Sigmoid colon (tissue), 7 donors: Measurements from ENCODE around the gene BSDC1. TPM values are rescaled to one million over a fixed set of nuclear protein-coding genes. Genes with fewer than 3 reads are reported as not detected.

Experiments used
- DNase-seq: peaks from one replicate; pipeline ENCODE4 v3.0.0-alpha.2; 2019
- H3K27ac ChIP-seq, 4 donors: fragments of 200-600 bp; sonication (generic); one replicate each; pipeline ENCODE4 v1.5.1; 2016 to 2019; ENCODE audit warnings: mild to moderate bottlenecking in 1 of 4
- H3K27me3 ChIP-seq, 3 donors: fragments of 200-600 bp; sonication (generic); one replicate each; pipeline ENCODE4 v1.5.1; 2019; ENCODE audit warnings: mild to moderate bottlenecking in 1 of 3
- H3K36me3 ChIP-seq, 4 donors: fragments of 200-600 bp; sonication (generic); one replicate each; pipeline ENCODE4 v1.5.1; 2016 to 2019
- H3K4me1 ChIP-seq, 4 donors: fragments of 200-600 bp; sonication (generic); one replicate each; pipeline ENCODE4 v1.5.1; 2017 to 2019
- H3K4me3 ChIP-seq, 4 donors: fragments of 200-600 bp; sonication (generic); one replicate each; pipeline ENCODE4 v1.5.1; 2017 to 2019; ENCODE audit warnings: mild to moderate bottlenecking in 2 of 4, moderate library complexity in 1 of 4
- H3K9me3 ChIP-seq, 4 donors: fragments of 200-600 bp in 3 of 4; sonication (generic) in 3 of 4; one replicate each; pipeline versions ENCODE4 v1.5.1 to v1.6.1; 2013 to 2019
- EP300 ChIP-seq, 4 donors: sonication (generic); formaldehyde crosslinking; IDR thresholded peaks; one replicate each; pipeline ENCODE4 v1.6.1; 2017; ENCODE audit warnings: antibody characterized with exemption in 4 of 4
- POLR2A ChIP-seq, 2 donors: fragments of 450-650 bp; IDR thresholded peaks; one replicate each; pipeline ENCODE4 v1.6.1; 2016; ENCODE audit warnings: antibody characterized with exemption in 2 of 2, mild to moderate bottlenecking in 2 of 2, moderate library complexity in 2 of 2
- POLR2AphosphoS5 ChIP-seq, 4 donors: sonication (generic); formaldehyde crosslinking; IDR thresholded peaks; one replicate each; pipeline ENCODE4 v1.6.1; 2017; ENCODE audit warnings: antibody characterized with exemption in 4 of 4
- WGBS, 2 donors: extraction: QIAGEN DNeasy Blood & Tissue Kit; methylation state at CpG; one replicate each; pipeline ENCODE4 v1.1.7; 2013; 5-methylcytosine and 5-hydroxymethylcytosine counted together
- intact Hi-C: fragments of 100-400 bp; cut with DNase I; formaldehyde crosslinking; loops from one replicate; pipeline ENCODE4 v1.15.1; 2023
- polyA plus RNA-seq, 3 donors: library from polyadenylated mRNA; stranded (reverse); fragments of 200-250 nt; gene quantifications; one replicate each; pipeline ENCODE4 v1.2.3, GENCODE V29; 2013
- total RNA-seq, 4 donors: library from RNA; depleted of rRNA; stranded (reverse); fragments of >200 nt; gene quantifications; one replicate each; pipeline ENCODE4 v1.1.0, GENCODE V29; 2016
- TF ChIP-seq, protein P1 (sequence below), 4 experiments: fragments of 450-650 bp in 3 of 4; fragments of 200-600 bp in 1 of 4; IDR thresholded peaks; one replicate each; pipeline ENCODE4 v1.5.1; 2016 to 2019; ENCODE audit warnings: antibody characterized with exemption in 4 of 4, mild to moderate bottlenecking in 3 of 4, moderate library complexity in 2 of 4
- donor health status: healthy with polysubstance abuse.
- donor health status: Bipolar disorder and iron deficiency.
- donor health status: healthy.

Gene BSDC1
- total and polyA plus RNA-seq, 7 donors = 46.2 to 76.7 (median 52.8) TPM

DNA sequence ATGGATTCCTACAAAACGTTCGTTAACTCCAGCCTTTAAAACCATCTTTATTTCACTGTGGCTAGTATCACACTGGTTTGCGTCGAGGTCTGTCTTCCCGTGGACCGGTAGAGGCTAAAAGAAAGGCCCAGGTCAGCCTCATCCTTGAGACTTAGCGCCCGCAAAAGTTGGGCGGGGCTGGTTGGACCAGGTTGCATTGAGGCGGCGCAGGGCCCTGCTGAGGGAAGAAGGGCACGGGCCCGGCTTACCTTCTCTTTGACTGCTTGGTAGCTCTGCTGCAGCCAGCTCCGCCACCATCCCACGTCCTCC, 455 bp downstream of the BSDC1 start:
- peak overlapping the region; percentile 81 to 94 (median 88) for H3K4me3 ChIP-seq
- H3K36me3 ChIP-seq = peaks cover 4 to 41% (median 8%) of the 10 kb centered on the region in 4 donors
- TF ChIP-seq POLR2A (IDR thresholded peaks at IDR 0.05) (no peak), POLR2AphosphoS5 (IDR thresholded peaks at IDR 0.05) (no peak), EP300 (IDR thresholded peaks at IDR 0.05) (no peak)
- TF ChIP-seq, protein P1, sequence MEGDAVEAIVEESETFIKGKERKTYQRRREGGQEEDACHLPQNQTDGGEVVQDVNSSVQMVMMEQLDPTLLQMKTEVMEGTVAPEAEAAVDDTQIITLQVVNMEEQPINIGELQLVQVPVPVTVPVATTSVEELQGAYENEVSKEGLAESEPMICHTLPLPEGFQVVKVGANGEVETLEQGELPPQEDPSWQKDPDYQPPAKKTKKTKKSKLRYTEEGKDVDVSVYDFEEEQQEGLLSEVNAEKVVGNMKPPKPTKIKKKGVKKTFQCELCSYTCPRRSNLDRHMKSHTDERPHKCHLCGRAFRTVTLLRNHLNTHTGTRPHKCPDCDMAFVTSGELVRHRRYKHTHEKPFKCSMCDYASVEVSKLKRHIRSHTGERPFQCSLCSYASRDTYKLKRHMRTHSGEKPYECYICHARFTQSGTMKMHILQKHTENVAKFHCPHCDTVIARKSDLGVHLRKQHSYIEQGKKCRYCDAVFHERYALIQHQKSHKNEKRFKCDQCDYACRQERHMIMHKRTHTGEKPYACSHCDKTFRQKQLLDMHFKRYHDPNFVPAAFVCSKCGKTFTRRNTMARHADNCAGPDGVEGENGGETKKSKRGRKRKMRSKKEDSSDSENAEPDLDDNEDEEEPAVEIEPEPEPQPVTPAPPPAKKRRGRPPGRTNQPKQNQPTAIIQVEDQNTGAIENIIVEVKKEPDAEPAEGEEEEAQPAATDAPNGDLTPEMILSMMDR (IDR thresholded peaks at IDR 0.05) = no peak
- no peaks in the 10 kb centered on the region for H3K9me3 ChIP-seq
- H3K27ac ChIP-seq = peak overlapping the region; percentile 92 to 95 (median 94)
- peaks cover 0 to 42% (median 28%) of the 10 kb centered on the region in 4 donors for H3K4me1 ChIP-seq
- no peaks in the 10 kb centered on the region for H3K27me3 ChIP-seq
- no peak for DNase-seq
- 1 to 2% methylated on average over 15 of the region's 15 CpGs for WGBS, 2 donors
- intact Hi-C loops = loop anchor here (5.0 kb wide), 3 partner anchors 41 to 186 kb away; partner anchors contain the start of genes DCDC2B, IQCC and MARCKSL1

DNA sequence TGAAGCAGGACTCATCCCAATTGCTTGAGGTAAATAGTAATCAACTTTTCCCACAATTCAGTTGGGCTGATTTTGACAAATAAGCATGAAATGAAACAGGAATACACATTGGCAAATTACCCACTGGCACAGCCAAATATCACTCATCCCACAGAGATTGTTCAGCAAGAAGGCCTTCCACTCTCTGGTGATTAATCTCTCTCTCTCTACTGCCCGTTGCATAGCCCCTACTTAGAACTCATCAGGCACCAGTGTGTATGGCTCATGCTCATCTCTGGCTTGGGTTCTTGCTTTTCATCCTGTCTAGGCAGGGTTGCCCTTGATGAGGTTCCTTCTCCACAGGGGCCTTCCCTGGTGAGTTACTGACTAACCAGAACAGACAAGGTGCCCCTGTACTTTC, 1.1 kb downstream of the BSDC1 start:
- peak overlapping the region in 3 of 4 donors; percentile 92 to 95 (median 95) for H3K27ac ChIP-seq
- H3K9me3 ChIP-seq = no peaks in the 10 kb centered on the region
- peaks cover 0 to 42% (median 28%) of the 10 kb centered on the region in 4 donors for H3K4me1 ChIP-seq
- no peak for TF ChIP-seq POLR2A (IDR thresholded peaks at IDR 0.05)
- intact Hi-C loops = loop anchor here (5.0 kb wide), 3 partner anchors 41 to 186 kb away; partner anchors contain the start of genes DCDC2B, IQCC and MARCKSL1
- H3K36me3 ChIP-seq = peaks cover 4 to 47% (median 8%) of the 10 kb centered on the region in 4 donors
- peak overlapping the region; percentile 81 to 94 (median 88) for H3K4me3 ChIP-seq
- WGBS, 2 donors = 64 to 79% methylated on average over 1 of the region's 1 CpG
- no peak for DNase-seq
- no peaks in the 10 kb centered on the region for H3K27me3 ChIP-seq

DNA sequence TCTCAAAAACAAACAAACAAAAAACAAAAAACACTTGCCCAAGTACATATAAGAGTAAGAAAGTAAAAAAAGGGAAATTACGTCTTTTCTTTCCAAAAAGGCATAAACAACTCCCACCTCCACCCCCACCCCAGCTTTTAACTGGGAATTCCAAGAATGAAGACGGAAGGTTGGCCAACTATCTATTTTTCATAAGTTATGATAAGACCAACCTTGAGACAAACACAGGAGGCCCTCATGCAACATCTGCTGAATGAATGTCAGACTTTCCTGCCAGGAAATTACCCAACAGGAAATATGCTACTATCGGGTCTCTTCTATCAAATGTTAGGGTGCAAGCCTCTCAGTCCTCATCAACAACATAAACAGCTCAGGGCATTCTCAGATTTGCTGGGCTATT, 1.9 kb downstream of the BSDC1 start:
- peaks cover 0 to 42% (median 28%) of the 10 kb centered on the region in 4 donors for H3K4me1 ChIP-seq
- H3K27me3 ChIP-seq = no peaks in the 10 kb centered on the region
- H3K27ac ChIP-seq = no peak overlapping the region
- no peak for DNase-seq
- peaks cover 4 to 55% (median 11%) of the 10 kb centered on the region in 4 donors for H3K36me3 ChIP-seq
- no peaks in the 10 kb centered on the region for H3K9me3 ChIP-seq
- WGBS, 2 donors = 74 to 85% methylated on average over 3 of the region's 3 CpGs
- intact Hi-C loops = loop anchor here (5.0 kb wide), 3 partner anchors 40 to 185 kb away; partner anchors contain the start of genes DCDC2B, IQCC and MARCKSL1
- H3K4me3 ChIP-seq = no peak overlapping the region
- TF ChIP-seq POLR2A (IDR thresholded peaks at IDR 0.05) (no peak), POLR2AphosphoS5 (IDR thresholded peaks at IDR 0.05) (no peak)

DNA sequence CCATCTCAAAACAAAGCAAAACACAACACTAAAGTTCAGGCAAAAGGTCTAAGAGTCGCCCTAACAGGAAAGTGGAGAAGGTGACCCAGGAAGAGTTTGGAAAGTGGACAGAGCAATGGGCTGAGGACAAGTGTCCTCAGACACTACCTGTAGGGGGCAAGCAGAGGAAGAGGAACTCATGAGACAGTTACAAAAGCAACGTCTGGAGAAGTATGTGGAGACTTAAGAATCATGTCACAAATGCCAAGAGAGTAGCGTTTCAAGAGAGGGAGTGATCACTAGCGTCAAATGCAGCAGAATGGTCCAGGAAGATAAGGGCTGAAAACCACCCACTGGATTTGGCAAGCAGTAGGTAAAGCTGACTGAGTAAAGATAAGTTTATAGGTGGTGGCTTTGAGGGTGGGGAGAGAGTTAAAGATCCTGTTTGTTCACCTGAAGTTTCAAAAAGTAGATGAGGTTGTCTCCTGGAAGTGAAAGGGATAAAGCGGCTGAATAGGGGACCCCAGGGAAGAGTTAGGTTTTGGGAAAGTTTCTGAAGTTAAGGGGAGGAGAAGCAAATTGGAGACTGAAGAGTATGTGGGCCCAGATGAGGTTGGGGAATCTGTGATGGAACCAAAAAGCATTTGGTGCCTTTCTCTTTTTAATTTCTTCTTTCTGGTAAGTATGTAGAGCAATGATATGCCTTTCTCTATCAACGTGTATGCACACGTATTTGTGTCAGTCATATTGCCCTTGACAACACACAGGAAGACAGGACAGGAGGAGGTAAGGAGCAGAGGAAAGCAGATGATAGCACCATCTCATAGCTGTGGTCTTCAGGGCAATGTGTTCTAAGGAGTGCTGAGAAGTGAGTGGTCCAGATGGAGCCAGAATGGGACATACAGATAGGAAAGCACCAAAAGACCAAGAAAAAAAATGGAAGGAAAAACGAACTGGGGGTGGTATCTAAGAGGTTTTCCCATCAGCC, 3.1 kb downstream of the BSDC1 start:
- Histone ChIP-seq H3K36me3 (peaks cover 4 to 67% (median 14%) of the 10 kb centered on the region in 4 donors), H3K4me3 (no peak overlapping the region), H3K27me3 (no peaks in the 10 kb centered on the region), H3K27ac (no peak overlapping the region), H3K4me1 (peaks cover 0 to 42% (median 28%) of the 10 kb centered on the region in 4 donors), H3K9me3 (no peaks in the 10 kb centered on the region)
- DNase-seq = no peak
- TF ChIP-seq POLR2AphosphoS5 (IDR thresholded peaks at IDR 0.05) (no peak), POLR2A (IDR thresholded peaks at IDR 0.05) (no peak), EP300 (IDR thresholded peaks at IDR 0.05) (no peak)
- TF ChIP-seq, protein P1 (IDR thresholded peaks at IDR 0.05) = no peak
- WGBS, 2 donors = 69 to 76% methylated on average over 8 of the region's 8 CpGs
- intact Hi-C loops = loop anchor here (5.0 kb wide), 3 partner anchors 39 to 184 kb away; partner anchors contain the start of genes DCDC2B, IQCC and MARCKSL1

DNA sequence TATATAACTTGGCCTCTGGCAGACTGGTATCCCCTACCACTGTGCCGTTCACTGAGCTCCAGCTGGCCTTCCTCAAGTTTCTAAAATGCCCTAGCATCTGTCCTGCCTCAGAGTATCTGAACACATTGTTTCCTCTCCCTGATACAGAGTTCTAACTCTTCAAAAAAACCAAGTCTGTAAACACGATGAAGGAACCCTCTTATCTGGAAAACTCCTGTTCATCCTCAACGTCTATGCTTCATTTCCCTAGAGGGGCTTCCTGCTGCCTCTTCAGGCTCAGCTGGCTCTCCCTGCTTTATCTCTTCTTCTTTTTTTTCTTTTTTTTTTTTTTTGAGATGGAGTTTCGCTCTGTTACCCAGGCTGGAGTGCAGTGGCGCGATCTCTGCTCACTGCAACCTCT, 5.6 kb downstream of the BSDC1 start:
- Histone ChIP-seq H3K36me3 (peaks cover 7 to 92% (median 37%) of the 10 kb centered on the region in 4 donors), H3K27ac (no peak overlapping the region), H3K4me1 (peaks cover 0 to 32% (median 23%) of the 10 kb centered on the region in 4 donors), H3K9me3 (no peaks in the 10 kb centered on the region), H3K27me3 (no peaks in the 10 kb centered on the region), H3K4me3 (no peak overlapping the region)
- 85 to 91% methylated on average over 6 of the region's 6 CpGs for WGBS, 2 donors
- no peak for DNase-seq
- TF ChIP-seq, protein P1 (IDR thresholded peaks at IDR 0.05) = no peak
- TF ChIP-seq POLR2AphosphoS5 (IDR thresholded peaks at IDR 0.05) = no peak
- TF ChIP-seq EP300 (IDR thresholded peaks at IDR 0.05) = no peak
- TF ChIP-seq POLR2A (IDR thresholded peaks at IDR 0.05) = no peak
- intact Hi-C loops = no loop called here
